Mesodermal cell (in vitro differentiated cells): ENCODE data around the gene IL1RAPL2.

Source experiments
- H3K27ac ChIP-seq: 2 replicates; pipeline ENCODE4 v1.7.0; 2013; ENCODE audit warnings: mild to moderate bottlenecking, low read depth, low read length, moderate library complexity; ENCODE audit not compliant: severe bottlenecking
- H3K36me3 ChIP-seq: 2 replicates; pipeline ENCODE4 v1.7.1; 2013; ENCODE audit warnings: mild to moderate bottlenecking, low read length, moderate library complexity; ENCODE audit not compliant: control insufficient read depth, insufficient read depth
- H3K4me1 ChIP-seq: one replicate; pipeline ENCODE4 v1.7.1; 2013; ENCODE audit warnings: mild to moderate bottlenecking, low read length; ENCODE audit not compliant: insufficient read depth, control insufficient read depth, poor library complexity, severe bottlenecking
- H3K4me3 ChIP-seq: 2 replicates; pipeline ENCODE4 v1.7.0; 2013; ENCODE audit warnings: low read length, control low read depth, mild to moderate bottlenecking; ENCODE audit not compliant: insufficient read depth, poor library complexity, severe bottlenecking; ENCODE audit errors: extremely low read depth
- H3K9me3 ChIP-seq: 2 replicates; pipeline ENCODE4 v1.7.1; 2013; ENCODE audit warnings: mild to moderate bottlenecking, low read length, moderate library complexity; ENCODE audit not compliant: control insufficient read depth
- WGBS, 2 experiments: methylation state at CpG; one replicate each; pipeline ENCODE4 v1.1.5; 2013; ENCODE audit warnings: missing lambda C conversion rate in 2 of 2; ENCODE audit not compliant: insufficient coverage in 2 of 2; 5-methylcytosine and 5-hydroxymethylcytosine counted together

The IL1RAPL2 gene

GRCh38 chrX:104618106-104618895 is 52.3 kb downstream of the IL1RAPL2 start:
- H3K4me1 ChIP-seq: no peaks in the 10 kb centered on the region
- WGBS, 2 experiments: 100% methylated on average over 1 of the region's 2 CpGs; no CpG with 5 or more reads in 1 of the 2 experiments
- no peaks in the 10 kb centered on the region for H3K36me3 ChIP-seq
- H3K9me3 ChIP-seq: no peaks in the 10 kb centered on the region
- H3K4me3 ChIP-seq: no peak overlapping the region
- no peak overlapping the region for H3K27ac ChIP-seq

GRCh38 chrX:104621781-104622180 is 55.8 kb downstream of the IL1RAPL2 start:
- no peaks in the 10 kb centered on the region for H3K36me3 ChIP-seq
- 80% methylated on average over 1 of the region's 1 CpG; no CpG with 5 or more reads in 1 of the 2 experiments for WGBS, 2 experiments
- no peaks in the 10 kb centered on the region for H3K4me1 ChIP-seq

DNA sequence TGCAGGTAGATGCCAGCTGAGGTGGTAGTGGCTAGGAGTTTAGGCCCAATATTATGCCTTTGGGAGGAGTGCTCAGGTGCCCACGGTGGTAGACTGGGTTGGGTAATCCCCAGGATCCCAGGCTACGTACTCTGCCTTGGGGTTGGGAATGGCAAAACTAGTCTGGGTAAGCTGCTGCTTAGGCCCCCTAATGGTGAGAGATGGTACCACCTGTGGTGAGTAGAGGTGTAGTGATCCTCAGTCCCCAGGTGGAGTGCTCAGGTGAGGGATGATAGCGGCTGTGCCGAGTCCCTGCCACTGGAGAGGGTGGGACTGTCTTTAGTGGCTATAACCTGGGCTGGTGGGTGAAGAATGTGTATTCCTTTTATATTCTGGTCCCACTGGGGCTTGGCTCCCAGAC is 75.2 kb downstream of the IL1RAPL2 start:
- Histone ChIP-seq H3K9me3 (no peaks in the 10 kb centered on the region), H3K36me3 (no peaks in the 10 kb centered on the region), H3K4me1 (no peaks in the 10 kb centered on the region), H3K4me3 (no peak overlapping the region), H3K27ac (no peak overlapping the region)
- 94% methylated on average over 2 of the region's 4 CpGs; no CpG with 5 or more reads in 1 of the 2 experiments for WGBS, 2 experiments

More at GRCh38 chrX:104621781-104622180, 55.8 kb downstream of the IL1RAPL2 start:
- Histone ChIP-seq H3K27ac (no peak overlapping the region), H3K9me3 (no peaks in the 10 kb centered on the region), H3K4me3 (no peak overlapping the region)

- H3K36me3 ChIP-seq: no peaks in the 10 kb centered on the region
- no peak overlapping the region for H3K27ac ChIP-seq
- WGBS, 2 experiments: 93% methylated on average over 4 of the region's 5 CpGs; no CpG with 5 or more reads in 1 of the 2 experiments
- H3K4me1 ChIP-seq: no peaks in the 10 kb centered on the region
- no peaks in the 10 kb centered on the region for H3K9me3 ChIP-seq
- no peak overlapping the region for H3K4me3 ChIP-seq
Measured at GRCh38 chrX:104647084-104647483, 81.1 kb downstream of the IL1RAPL2 start.

DNA sequence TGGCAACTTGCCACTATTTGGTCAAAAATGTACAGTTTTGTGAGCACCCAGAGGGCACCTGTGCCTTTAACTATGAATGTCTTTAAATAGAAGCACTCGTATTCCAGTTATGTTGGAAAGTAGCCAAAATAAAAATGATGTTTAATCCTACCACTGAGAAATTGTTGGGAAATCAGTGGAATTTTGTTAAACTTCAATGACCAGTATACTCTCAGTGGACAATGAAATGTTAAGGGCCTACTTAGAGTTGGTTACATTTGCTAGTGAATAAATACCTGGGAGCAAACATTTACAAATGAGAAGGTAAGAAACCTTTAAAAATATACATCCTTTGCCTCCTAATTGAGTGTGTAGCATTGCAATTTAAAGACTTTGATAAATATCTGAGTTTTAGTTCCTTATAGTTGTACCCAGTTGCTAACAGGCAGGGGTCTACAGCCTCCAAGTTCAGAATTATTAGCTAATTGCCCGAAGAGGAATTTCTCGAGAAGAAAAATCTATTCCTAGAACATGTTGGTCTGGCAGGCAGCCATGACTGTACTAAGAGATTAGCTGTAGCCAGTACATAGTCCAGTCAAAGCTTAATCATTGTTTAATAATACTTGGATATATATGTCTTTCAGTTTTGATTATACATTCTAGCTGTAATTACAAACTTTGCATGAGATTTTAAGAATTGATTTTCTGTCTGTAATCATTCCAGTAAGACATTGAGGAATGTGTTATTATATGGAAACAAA is 93.2 kb downstream of the IL1RAPL2 start:
- H3K9me3 ChIP-seq: no peaks in the 10 kb centered on the region
- H3K36me3 ChIP-seq: no peaks in the 10 kb centered on the region
- WGBS, 2 experiments: no CpG with 5 or more reads among the region's 3 CpGs
- no peak overlapping the region for H3K27ac ChIP-seq
- no peaks in the 10 kb centered on the region for H3K4me1 ChIP-seq
- H3K4me3 ChIP-seq: no peak overlapping the region

- 80% methylated on average over 1 of the region's 3 CpGs; no CpG with 5 or more reads in 1 of the 2 experiments for WGBS, 2 experiments
Measured at GRCh38 chrX:104660092-104660491, 94.1 kb downstream of the IL1RAPL2 start.

DNA sequence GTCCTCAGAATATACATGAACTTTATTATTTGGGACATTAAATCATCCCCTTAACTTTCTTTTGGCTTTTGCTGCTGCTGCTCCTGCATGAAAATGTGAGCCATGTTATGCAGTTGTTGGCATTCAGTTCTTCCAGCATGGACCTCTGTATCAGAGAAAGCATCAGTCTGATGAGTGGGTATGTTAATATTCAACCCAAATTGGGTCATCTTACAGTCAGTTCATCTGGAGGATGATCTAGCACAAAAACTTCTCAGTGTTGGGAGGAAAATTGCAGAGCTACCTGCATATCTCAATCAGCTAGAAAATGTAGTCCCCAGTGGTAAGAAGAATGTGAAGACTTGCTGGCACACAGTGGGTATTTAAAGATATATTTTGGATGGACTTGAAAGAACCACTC is 96.7 kb downstream of the IL1RAPL2 start:
- Histone ChIP-seq H3K36me3 (no peaks in the 10 kb centered on the region), H3K4me3 (no peak overlapping the region), H3K27ac (no peak overlapping the region), H3K9me3 (no peaks in the 10 kb centered on the region), H3K4me1 (no peaks in the 10 kb centered on the region)

More at GRCh38 chrX:104660092-104660491, 94.1 kb downstream of the IL1RAPL2 start:
- no peaks in the 10 kb centered on the region for H3K4me1 ChIP-seq
- H3K9me3 ChIP-seq: no peaks in the 10 kb centered on the region
- no peak overlapping the region for H3K4me3 ChIP-seq
- H3K27ac ChIP-seq: no peak overlapping the region
- H3K36me3 ChIP-seq: no peaks in the 10 kb centered on the region

- Histone ChIP-seq H3K9me3 (no peaks in the 10 kb centered on the region), H3K4me3 (no peak overlapping the region), H3K36me3 (no peaks in the 10 kb centered on the region), H3K4me1 (no peaks in the 10 kb centered on the region), H3K27ac (no peak overlapping the region)
- no CpG with 5 or more reads among the region's 1 CpG for WGBS, 2 experiments
Measured at GRCh38 chrX:104665691-104666090, 99.7 kb downstream of the IL1RAPL2 start.

GRCh38 chrX:104668550-104668949 is 102.6 kb downstream of the IL1RAPL2 start:
- Histone ChIP-seq H3K36me3 (no peaks in the 10 kb centered on the region), H3K4me3 (no peak overlapping the region), H3K9me3 (no peaks in the 10 kb centered on the region), H3K4me1 (no peaks in the 10 kb centered on the region), H3K27ac (no peak overlapping the region)
- no CpG with 5 or more reads among the region's 3 CpGs for WGBS, 2 experiments

GRCh38 chrX:104669063-104669462 is 103.1 kb downstream of the IL1RAPL2 start:
- whole genome bisulfite sequencing, 2 experiments: 85% methylated on average over 4 of the region's 4 CpGs; no CpG with 5 or more reads in 1 of the 2 experiments
- Histone ChIP-seq H3K9me3 (no peaks in the 10 kb centered on the region), H3K4me1 (no peaks in the 10 kb centered on the region), H3K27ac (no peak overlapping the region), H3K36me3 (no peaks in the 10 kb centered on the region), H3K4me3 (no peak overlapping the region)

DNA sequence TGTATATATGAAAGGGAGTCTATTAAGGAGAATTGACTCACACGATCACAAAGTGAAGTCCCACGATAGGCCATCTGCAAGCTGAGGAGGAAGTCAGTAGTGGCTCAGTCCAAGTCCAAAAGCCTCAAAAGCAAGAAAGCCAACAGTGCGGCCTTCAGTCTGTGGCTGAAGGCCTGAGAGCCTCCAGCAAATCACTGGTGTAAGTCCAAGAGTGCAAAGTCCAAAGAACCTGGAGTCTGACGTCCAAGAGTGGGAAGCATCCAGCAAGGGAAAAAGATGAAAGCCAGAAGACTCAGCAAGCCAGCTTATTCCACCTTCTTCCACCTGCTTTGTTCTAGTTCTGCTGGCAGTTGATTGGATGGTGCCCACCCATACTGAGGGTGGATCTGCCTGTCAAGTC is 104.1 kb downstream of the IL1RAPL2 start:
- 92 to 98% methylated on average over 4 of the region's 4 CpGs for WGBS, 2 experiments
- no peak overlapping the region for H3K4me3 ChIP-seq
- no peaks in the 10 kb centered on the region for H3K36me3 ChIP-seq
- H3K4me1 ChIP-seq: no peaks in the 10 kb centered on the region
- H3K27ac ChIP-seq: no peak overlapping the region
- H3K9me3 ChIP-seq: no peaks in the 10 kb centered on the region
